Adipocyte (in vitro differentiated cells): ENCODE measurements around the gene ANK3.
A peak's percentile ranks its signal among the peaks of the same experiment; 100 is the strongest.

ENCODE experiments used
- DNase-seq: peaks from one replicate; pipeline ENCODE4 v3.0.0-alpha.2; 2015; ENCODE audit warnings: low read depth
- H3K27me3 ChIP-seq: replicated peaks from 2 replicates; pipeline ENCODE4 v1.7.0; 2013; ENCODE audit warnings: mild to moderate bottlenecking, low read length, moderate library complexity; ENCODE audit not compliant: control insufficient read depth, insufficient read depth
- H3K36me3 ChIP-seq: 2 replicates; pipeline ENCODE4 v1.7.0; 2013; ENCODE audit warnings: low read length, mild to moderate bottlenecking, moderate library complexity; ENCODE audit not compliant: control insufficient read depth, insufficient read depth, severe bottlenecking
- H3K4me1 ChIP-seq: 2 replicates; pipeline ENCODE4 v1.7.0; 2013; ENCODE audit warnings: mild to moderate bottlenecking, low read length, moderate library complexity; ENCODE audit not compliant: control insufficient read depth, insufficient read depth
- H3K4me3 ChIP-seq: 2 replicates; pipeline ENCODE4 v1.7.0; 2013; ENCODE audit warnings: mild to moderate bottlenecking, low read length, moderate library complexity
- H3K9ac ChIP-seq: 2 replicates; pipeline ENCODE4 v1.7.0; 2013; ENCODE audit warnings: mild to moderate bottlenecking, low read length, moderate library complexity
- H3K9me3 ChIP-seq: 2 replicates; pipeline ENCODE4 v1.7.0; 2013; ENCODE audit warnings: mild to moderate bottlenecking, low read length, moderate library complexity; ENCODE audit not compliant: control insufficient read depth

The ANK3 gene

DNA sequence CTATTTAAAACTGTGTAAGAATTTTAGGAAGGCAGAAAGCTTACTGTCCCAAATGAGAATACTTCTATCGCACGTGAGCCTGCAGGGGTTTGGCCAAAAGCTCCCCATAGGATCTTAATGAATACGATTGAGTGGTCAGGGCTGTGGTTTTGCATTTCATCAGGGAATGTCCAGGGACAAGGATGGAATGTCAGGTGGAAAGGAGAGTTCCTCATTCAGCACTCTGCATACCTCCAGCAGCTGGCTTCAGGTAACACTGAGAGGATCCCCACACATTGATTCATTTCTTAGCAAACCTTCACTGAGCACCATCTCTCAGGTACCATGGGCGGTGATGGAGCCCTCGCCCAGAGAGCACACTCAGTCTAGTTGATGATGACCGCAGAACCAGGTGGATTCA, 27.2 kb downstream of the ANK3 start:
- H3K4me3 ChIP-seq: no peak overlapping the region
- H3K9ac ChIP-seq: no peak overlapping the region
- H3K4me1 ChIP-seq: peaks cover 6% of the 10 kb centered on the region
- no peaks in the 10 kb centered on the region for H3K9me3 ChIP-seq
- H3K36me3 ChIP-seq: no peaks in the 10 kb centered on the region
- H3K27me3 ChIP-seq: no peaks in the 10 kb centered on the region
- DNase-seq: no peak

- Histone ChIP-seq H3K36me3 (no peaks in the 10 kb centered on the region), H3K4me1 (peaks cover 19% of the 10 kb centered on the region), H3K9me3 (no peaks in the 10 kb centered on the region), H3K27me3 (no peaks in the 10 kb centered on the region), H3K4me3 (no peak overlapping the region), H3K9ac (no peak overlapping the region)
- no peak for DNase-seq
These were observed 30.6 kb downstream of the ANK3 start for GRCh38 chr10:60359066-60359465.

GRCh38 chr10:60358282-60358681, 31.4 kb downstream of the ANK3 start:
- no peak overlapping the region for H3K9ac ChIP-seq

GRCh38 chr10:60353519-60354258, 36.0 kb downstream of the ANK3 start:
- Histone ChIP-seq H3K9me3 (no peaks in the 10 kb centered on the region), H3K9ac (peak overlapping the region; percentile 57), H3K4me1 (peaks cover 67% of the 10 kb centered on the region), H3K27me3 (no peaks in the 10 kb centered on the region), H3K36me3 (no peaks in the 10 kb centered on the region), H3K4me3 (peak overlapping the region; percentile 31)
- no peak for DNase-seq

More at GRCh38 chr10:60358282-60358681, 31.4 kb downstream of the ANK3 start:
- DNase-seq: no peak
- Histone ChIP-seq H3K9me3 (no peaks in the 10 kb centered on the region), H3K27me3 (no peaks in the 10 kb centered on the region), H3K36me3 (no peaks in the 10 kb centered on the region), H3K4me3 (no peak overlapping the region), H3K4me1 (peaks cover 27% of the 10 kb centered on the region)

GRCh38 chr10:60352105-60352504, 37.6 kb downstream of the ANK3 start:
- Histone ChIP-seq H3K36me3 (no peaks in the 10 kb centered on the region), H3K27me3 (no peaks in the 10 kb centered on the region), H3K9me3 (no peaks in the 10 kb centered on the region), H3K4me1 (peaks cover 67% of the 10 kb centered on the region), H3K9ac (no peak overlapping the region), H3K4me3 (no peak overlapping the region)
- no peak for DNase-seq

DNA sequence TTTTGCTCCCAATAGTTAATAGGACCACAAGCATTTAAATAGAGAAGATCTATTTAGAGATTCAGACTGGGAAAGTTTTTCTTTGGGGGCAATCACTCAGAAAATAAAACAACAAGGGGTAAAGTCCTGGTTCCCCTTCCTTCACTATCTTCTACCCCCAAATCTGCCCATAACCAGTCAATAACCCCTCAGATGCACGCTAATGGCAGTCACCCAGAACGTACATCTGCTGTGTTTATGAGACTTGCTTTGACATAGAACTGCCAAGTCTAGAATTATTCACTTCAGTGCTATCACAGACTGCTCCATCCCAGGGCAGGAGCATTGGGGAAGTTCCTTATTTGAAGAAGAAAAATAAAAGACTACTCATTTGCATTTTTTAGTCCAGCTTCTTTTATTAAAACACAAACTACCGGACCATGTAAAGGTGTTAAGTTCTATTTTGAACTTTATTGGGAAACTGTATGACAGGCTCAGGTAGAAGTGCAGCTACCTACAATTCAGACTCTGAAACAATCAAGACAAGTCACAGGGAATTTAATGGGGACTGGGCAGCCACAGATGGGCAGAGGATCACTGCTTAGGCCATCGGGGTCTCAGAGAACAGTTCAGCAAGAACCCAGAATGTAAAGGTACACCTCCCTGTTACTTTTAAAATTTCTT, 38.4 kb downstream of the ANK3 start:
- Histone ChIP-seq H3K9ac (no peak overlapping the region), H3K4me1 (peaks cover 67% of the 10 kb centered on the region), H3K4me3 (no peak overlapping the region), H3K9me3 (no peaks in the 10 kb centered on the region), H3K27me3 (no peaks in the 10 kb centered on the region), H3K36me3 (no peaks in the 10 kb centered on the region)
- DNase-seq: no peak

DNA sequence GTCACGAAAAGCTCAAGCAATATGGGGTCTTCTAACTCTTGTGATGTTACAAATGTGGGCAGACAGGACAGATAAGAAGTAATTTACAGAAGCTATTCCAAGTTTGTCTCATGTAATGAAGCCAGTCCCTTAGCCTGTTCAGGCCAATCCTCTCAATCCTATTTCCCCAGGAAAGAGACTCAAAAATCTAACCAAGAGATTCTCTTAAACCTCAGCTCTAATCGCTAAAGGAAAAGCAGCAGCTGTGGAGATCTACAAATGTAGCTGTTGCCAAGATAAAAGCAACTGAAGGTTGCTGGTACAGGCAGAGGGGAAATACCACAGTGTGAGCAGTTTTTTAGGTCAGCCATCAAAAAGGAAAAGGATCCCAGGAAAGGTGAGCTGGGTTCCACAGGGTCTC, 39.3 kb downstream of the ANK3 start:
- DNase-seq: no peak
- peaks cover 61% of the 10 kb centered on the region for H3K4me1 ChIP-seq
- no peak overlapping the region for H3K4me3 ChIP-seq
- peak overlapping the region; percentile 11 for H3K9ac ChIP-seq
- H3K9me3 ChIP-seq: no peaks in the 10 kb centered on the region
- H3K36me3 ChIP-seq: no peaks in the 10 kb centered on the region
- H3K27me3 ChIP-seq: no peaks in the 10 kb centered on the region

DNA sequence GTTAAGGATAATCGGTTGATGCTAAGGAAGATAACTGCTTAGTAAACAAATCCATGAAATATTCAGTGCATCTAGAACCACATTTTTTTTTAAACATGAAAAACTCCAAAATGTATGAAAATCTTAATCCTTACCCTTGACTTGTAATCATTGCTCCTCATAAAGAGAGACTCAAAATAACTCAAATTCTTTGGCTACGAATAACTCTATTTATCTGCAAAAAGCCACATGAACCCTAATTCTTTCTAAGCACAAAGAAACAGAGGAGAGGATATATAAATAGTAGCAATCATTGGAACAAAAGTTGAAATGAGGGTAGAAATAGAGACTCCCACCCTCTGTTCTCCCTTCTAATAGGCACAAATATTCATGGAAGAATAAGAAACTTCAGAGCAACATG, 40.2 kb downstream of the ANK3 start:
- H3K9ac ChIP-seq: peak overlapping the region; percentile 39
- no peaks in the 10 kb centered on the region for H3K27me3 ChIP-seq
- no peak overlapping the region for H3K4me3 ChIP-seq
- peak; percentile 32 for DNase-seq
- H3K36me3 ChIP-seq: no peaks in the 10 kb centered on the region
- no peaks in the 10 kb centered on the region for H3K9me3 ChIP-seq
- peaks cover 52% of the 10 kb centered on the region for H3K4me1 ChIP-seq

DNA sequence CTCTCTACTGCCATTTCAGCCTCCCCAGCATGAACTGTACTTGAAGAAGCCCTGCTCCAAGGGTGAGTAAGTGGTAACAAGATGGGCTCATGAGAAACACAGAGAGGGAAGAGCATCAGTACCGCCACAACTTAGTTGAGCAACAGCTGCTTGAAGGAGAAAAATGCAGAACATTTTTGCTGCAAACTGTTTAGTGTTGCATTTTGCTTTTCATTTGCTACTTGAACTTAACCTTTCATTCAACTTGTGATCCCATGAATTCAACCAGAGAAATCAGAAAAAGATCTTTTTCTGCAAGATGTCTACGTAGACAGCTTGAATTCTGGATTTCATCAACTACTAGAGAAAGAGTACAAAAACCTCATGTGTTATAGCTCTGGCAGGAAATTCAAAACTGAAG, 40.7 kb downstream of the ANK3 start:
- peak; percentile 76 for DNase-seq
- peak overlapping the region; percentile 39 for H3K9ac ChIP-seq
- no peaks in the 10 kb centered on the region for H3K27me3 ChIP-seq
- no peaks in the 10 kb centered on the region for H3K36me3 ChIP-seq
- H3K4me3 ChIP-seq: no peak overlapping the region
- no peaks in the 10 kb centered on the region for H3K9me3 ChIP-seq
- H3K4me1 ChIP-seq: peaks cover 47% of the 10 kb centered on the region

GRCh38 chr10:60347270-60347669, 42.4 kb downstream of the ANK3 start:
- no peak overlapping the region for H3K9ac ChIP-seq
- no peaks in the 10 kb centered on the region for H3K36me3 ChIP-seq
- DNase-seq: no peak
- H3K27me3 ChIP-seq: no peaks in the 10 kb centered on the region
- no peak overlapping the region for H3K4me3 ChIP-seq
- peaks cover 31% of the 10 kb centered on the region for H3K4me1 ChIP-seq
- H3K9me3 ChIP-seq: no peaks in the 10 kb centered on the region

DNA sequence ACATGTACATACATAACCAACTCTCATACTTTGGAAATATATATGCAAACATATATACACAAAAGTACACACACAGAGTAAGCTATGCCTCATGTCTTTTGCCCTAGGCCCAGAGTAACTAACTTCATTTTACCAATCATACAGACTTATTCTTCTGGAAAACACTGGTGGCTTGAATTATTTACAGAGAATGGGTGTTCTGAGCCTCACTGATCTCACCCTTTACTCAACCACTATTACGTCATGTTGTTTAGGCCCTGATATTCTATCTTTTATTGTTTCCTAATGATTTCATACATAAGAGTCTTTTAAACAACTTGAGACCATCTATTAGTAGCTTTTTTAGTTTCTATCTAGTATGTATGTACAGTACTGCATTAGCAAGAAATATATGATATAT, 43.0 kb downstream of the ANK3 start:
- no peak overlapping the region for H3K4me3 ChIP-seq
- H3K4me1 ChIP-seq: peaks cover 27% of the 10 kb centered on the region
- H3K9me3 ChIP-seq: no peaks in the 10 kb centered on the region
- H3K9ac ChIP-seq: no peak overlapping the region
- H3K27me3 ChIP-seq: no peaks in the 10 kb centered on the region
- DNase-seq: no peak
- no peaks in the 10 kb centered on the region for H3K36me3 ChIP-seq
